K562 (cell line): Measurements from ENCODE around the gene PIEZO2. TPM values are rescaled to one million over a fixed set of nuclear protein-coding genes. Genes with fewer than 3 reads are reported as not detected.

Experiments
- ATAC-seq: fragments of 200-7000 bp; cut with Tn5 transposase; 3 replicates; pipeline ENCODE4 v1.9.1; 2020; ENCODE audit warnings: moderate library complexity
- BruUV-seq: library from RNA; stranded (reverse); fragments of 400-500 nt; replicated peaks from 2 replicates; lab custom pipeline; 2021; lab: Mats Ljungman, UMichigan
- CTCF ChIA-PET: fragments of 300-600 bp; formaldehyde crosslinking; extraction: SDS; loops from one replicate; lab custom pipeline; 2021; ENCODE audit warnings: low intra/inter-chr PET ratio; lab: Yijun Ruan, JAX
- POLR2A ChIA-PET: fragments of 300-600, 350-650 bp; sonication (Branson Sonifier 250); formaldehyde crosslinking; extraction: SDS; loops from one replicate; lab custom pipeline; 2021; ENCODE audit warnings: antibody characterized with exemption, inconsistent platforms; lab: Yijun Ruan, JAX
- DNase-seq, 4 experiments: peaks; one replicate each; pipeline versions ENCODE4 v3.0.0 to v3.0.0-alpha.2; 2011 to 2018; ENCODE audit warnings: low spot score in 3 of 4, mixed read lengths in 3 of 4; ENCODE audit errors: extremely low read depth in 1 of 4
- FAIRE-seq: peaks from 2 replicates; lab custom pipeline; 2011; peaks lifted over from hg19 to GRCh38; lab: Jason Lieb, UNC
- H2AFZ ChIP-seq: 2 replicates; pipeline ENCODE4 v1.6.0; 2011; ENCODE audit warnings: low read depth, low read length, control low read depth, inconsistent platforms
- H3K27ac ChIP-seq: fragments of 200-600 bp; 3 replicates; pipeline ENCODE4 v1.8.0; 2011; ENCODE audit warnings: low read depth, mild to moderate bottlenecking, control low read depth, inconsistent platforms, low read length, moderate library complexity, mixed read lengths; ENCODE audit errors: extremely low read depth
- H3K27me3 ChIP-seq, 2 experiments: fragments of 300-600 bp in 1 of 2; 2 replicates in 1 of 2; 3 replicates in 1 of 2; pipeline versions ENCODE4 v1.6.0 to v1.8.0; 2011; ENCODE audit warnings: inconsistent platforms in 2 of 2, low read length in 2 of 2, mild to moderate bottlenecking in 1 of 2, mixed read lengths in 1 of 2, moderate library complexity in 1 of 2; ENCODE audit not compliant: control insufficient read depth in 2 of 2, insufficient read depth in 2 of 2
- H3K36me3 ChIP-seq: fragments of 300-600 bp; 3 replicates; pipeline ENCODE4 v1.8.0; 2011; ENCODE audit warnings: mild to moderate bottlenecking, low read length, inconsistent platforms; ENCODE audit not compliant: control insufficient read depth, insufficient read depth
- H3K4me1 ChIP-seq, 2 experiments: fragments of 200-600 bp in 1 of 2; replicated peaks in 1 of 2; 2 replicates in 1 of 2; 3 replicates in 1 of 2; pipeline versions ENCODE4 v1.5.1 to v1.8.0; 2011; ENCODE audit warnings: inconsistent platforms in 2 of 2, low read length in 2 of 2, mild to moderate bottlenecking in 1 of 2, mixed read lengths in 1 of 2, moderate library complexity in 1 of 2; ENCODE audit not compliant: control insufficient read depth in 2 of 2, insufficient read depth in 2 of 2
- H3K4me2 ChIP-seq: 2 replicates; pipeline ENCODE4 v1.6.1; 2011; ENCODE audit warnings: low read length, control low read depth, inconsistent platforms, mixed read lengths; ENCODE audit not compliant: insufficient read depth
- H3K4me3 ChIP-seq: fragments of 200-600 bp; sonication (generic), shearing (Covaris generic); 2 replicates; pipeline ENCODE4 v1.5.1; 2016; ENCODE audit warnings: control low read depth, inconsistent platforms
- H3K79me2 ChIP-seq: fragments of 200-600 bp; 3 replicates; pipeline ENCODE4 v1.8.0; 2011; ENCODE audit warnings: low read length, inconsistent platforms; ENCODE audit not compliant: control insufficient read depth, insufficient read depth
- H3K9ac ChIP-seq, 2 experiments: 2 replicates each; pipeline versions ENCODE4 v1.6.0 to v1.6.1; 2011; ENCODE audit warnings: low read depth in 2 of 2, low read length in 2 of 2, control low read depth in 1 of 2, inconsistent platforms in 1 of 2, mild to moderate bottlenecking in 1 of 2, mixed read lengths in 1 of 2; ENCODE audit not compliant: insufficient read depth in 1 of 2
- H3K9me1 ChIP-seq: one replicate; pipeline ENCODE4 v1.6.0; 2011; ENCODE audit warnings: inconsistent platforms, mild to moderate bottlenecking, low read length, moderate library complexity; ENCODE audit not compliant: control insufficient read depth, insufficient read depth
- H3K9me3 ChIP-seq: replicated peaks from 2 replicates; pipeline ENCODE4 v1.5.1; 2011; ENCODE audit warnings: low read depth, low read length, inconsistent platforms; ENCODE audit not compliant: control insufficient read depth, insufficient read depth
- H4K20me1 ChIP-seq: replicated peaks from 2 replicates; pipeline ENCODE4 v1.6.1; 2011; ENCODE audit warnings: low read length, inconsistent platforms, mixed read lengths; ENCODE audit not compliant: control insufficient read depth, insufficient read depth
- CHD1 ChIP-seq: fragments of 200-600 bp; sonication (generic); IDR thresholded peaks from one replicate; pipeline ENCODE4 v1.6.1; 2012; ENCODE audit warnings: mild to moderate bottlenecking, moderate library complexity, low read length, inconsistent platforms
- GABPA ChIP-seq: fragments of 200-800 bp; sonication (Bioruptor generic); conservative IDR thresholded peaks from 2 replicates; pipeline ENCODE4 v1.6.1; 2016; ENCODE audit warnings: low read depth, missing genetic modification characterization, missing compliant biosample characterization
- GTF2A2 ChIP-seq: IDR thresholded peaks from 2 replicates; pipeline ENCODE4 v1.6.1; 2016; ENCODE audit warnings: mild to moderate bottlenecking, missing genetic modification characterization, missing compliant biosample characterization
- ILF3 ChIP-seq: fragments of 450-650 bp; IDR thresholded peaks from 2 replicates; pipeline ENCODE4 v1.6.1; 2018; ENCODE audit warnings: antibody characterized with exemption, mild to moderate bottlenecking, moderate library complexity, borderline replicate concordance
- POLR3A ChIP-seq: IDR thresholded peaks from 2 replicates; pipeline ENCODE4 v1.6.1; 2011; ENCODE audit warnings: borderline replicate concordance, mild to moderate bottlenecking, moderate library complexity; ENCODE audit not compliant: insufficient read length, insufficient read depth; ENCODE audit errors: extremely low read depth
- SETDB1 ChIP-seq: IDR thresholded peaks from one replicate; pipeline ENCODE4 v1.6.1; 2012; ENCODE audit warnings: low read length, control low read depth, inconsistent platforms
- TEAD4 ChIP-seq, 2 experiments: sonication (generic) in 1 of 2; formaldehyde crosslinking in 1 of 2; IDR thresholded peaks; 2 replicates each; pipeline versions ENCODE4 v1.6.1 to v1.8.0; 2012 to 2022; ENCODE audit warnings: borderline replicate concordance in 1 of 2, inconsistent platforms in 1 of 2, low read length in 1 of 2, mild to moderate bottlenecking in 1 of 2, missing genetic modification reagents in 1 of 2
- WGBS: fragments of 100-300 bp; shearing (Covaris generic); methylation state at CpG from one replicate; pipeline ENCODE4 v1.1.6; 2016; ENCODE audit warnings: low coverage, mixed read lengths; ENCODE audit not compliant: insufficient coverage; ENCODE audit errors: missing lambda C conversion rate; 5-methylcytosine and 5-hydroxymethylcytosine counted together
- in situ Hi-C: fragments of 300-500 bp; cut with MboI; formaldehyde crosslinking; loops from 4 replicates; pipeline ENCODE4 v1.15.0; 2018; ENCODE audit warnings: inconsistent platforms, mixed read lengths
- intact Hi-C: fragments of 100-400 bp; cut with micrococcal nuclease; formaldehyde crosslinking; loops from 2 replicates; pipeline ENCODE4 v1.14.2; 2022
- polyA plus RNA-seq, 8 experiments: library from polyadenylated mRNA; depleted of rRNA in 4 of 8; stranded (reverse) in 5 of 8; unstranded in 3 of 8; fragments of >200 nt; fragmentation: Nextera tagmentation in 2 of 8; fragmentation: Illumina TruSeq in 1 of 8; extraction: Ambion mirVana in 2 of 8; extraction: Trizol in 1 of 8; gene quantifications; 2 replicates each; pipeline versions ENCODE4 v1.2.1 to v1.2.3, GENCODE V29; 2011 to 2014; ENCODE audit warnings: inconsistent platforms in 1 of 8, missing spikeins in 1 of 8
- total RNA-seq, 7 experiments: library from RNA; depleted of rRNA in 6 of 7; stranded (reverse); fragments of >200 nt in 6 of 7; fragmentation: Illumina TruSeq in 2 of 7; extraction: Trizol in 2 of 7; gene quantifications; 2 replicates each; pipeline versions ENCODE4 v1.2.1 to v1.2.3, GENCODE V29; 2011 to 2021; ENCODE audit warnings: low replicate concordance in 1 of 7
- TF ChIP-seq, protein P1 (sequence below): fragments of 250-450 bp; sonication (Bioruptor Pico); IDR thresholded peaks from 2 replicates; pipeline ENCODE4 v1.5.0; 2021; ENCODE audit warnings: mild to moderate bottlenecking, moderate library complexity
- TF ChIP-seq, protein P2 (sequence below), 2 experiments: fragments of 450-650 bp; conservative IDR thresholded peaks; 2 replicates each; pipeline ENCODE4 v1.6.1; 2017; ENCODE audit warnings: mild to moderate bottlenecking in 2 of 2, moderate library complexity in 2 of 2

Gene PIEZO2
- total and polyA plus RNA-seq, 9 of the 15 experiments (the other 6 are each of a cell fraction or from before 2014, with no cell fraction given) = 0.54 to 4.1 (median 2.0) TPM

- H3K79me2 ChIP-seq = no peaks in the 10 kb centered on the region
- intact Hi-C loops = loop anchor here (5.0 kb wide), 1 partner anchor 256 kb away; no protein-coding TSS in a partner anchor
- 0% methylated on average over 7 of the region's 7 CpGs for WGBS
- no peaks in the 10 kb centered on the region for H3K36me3 ChIP-seq
- H3K27ac ChIP-seq = no peak overlapping the region
- no peak for DNase-seq
- H4K20me1 ChIP-seq = no peaks in the 10 kb centered on the region; the same call in none of the 2 replicates
- H3K9me1 ChIP-seq = no peaks in the 10 kb centered on the region
- TF ChIP-seq, protein P1, sequence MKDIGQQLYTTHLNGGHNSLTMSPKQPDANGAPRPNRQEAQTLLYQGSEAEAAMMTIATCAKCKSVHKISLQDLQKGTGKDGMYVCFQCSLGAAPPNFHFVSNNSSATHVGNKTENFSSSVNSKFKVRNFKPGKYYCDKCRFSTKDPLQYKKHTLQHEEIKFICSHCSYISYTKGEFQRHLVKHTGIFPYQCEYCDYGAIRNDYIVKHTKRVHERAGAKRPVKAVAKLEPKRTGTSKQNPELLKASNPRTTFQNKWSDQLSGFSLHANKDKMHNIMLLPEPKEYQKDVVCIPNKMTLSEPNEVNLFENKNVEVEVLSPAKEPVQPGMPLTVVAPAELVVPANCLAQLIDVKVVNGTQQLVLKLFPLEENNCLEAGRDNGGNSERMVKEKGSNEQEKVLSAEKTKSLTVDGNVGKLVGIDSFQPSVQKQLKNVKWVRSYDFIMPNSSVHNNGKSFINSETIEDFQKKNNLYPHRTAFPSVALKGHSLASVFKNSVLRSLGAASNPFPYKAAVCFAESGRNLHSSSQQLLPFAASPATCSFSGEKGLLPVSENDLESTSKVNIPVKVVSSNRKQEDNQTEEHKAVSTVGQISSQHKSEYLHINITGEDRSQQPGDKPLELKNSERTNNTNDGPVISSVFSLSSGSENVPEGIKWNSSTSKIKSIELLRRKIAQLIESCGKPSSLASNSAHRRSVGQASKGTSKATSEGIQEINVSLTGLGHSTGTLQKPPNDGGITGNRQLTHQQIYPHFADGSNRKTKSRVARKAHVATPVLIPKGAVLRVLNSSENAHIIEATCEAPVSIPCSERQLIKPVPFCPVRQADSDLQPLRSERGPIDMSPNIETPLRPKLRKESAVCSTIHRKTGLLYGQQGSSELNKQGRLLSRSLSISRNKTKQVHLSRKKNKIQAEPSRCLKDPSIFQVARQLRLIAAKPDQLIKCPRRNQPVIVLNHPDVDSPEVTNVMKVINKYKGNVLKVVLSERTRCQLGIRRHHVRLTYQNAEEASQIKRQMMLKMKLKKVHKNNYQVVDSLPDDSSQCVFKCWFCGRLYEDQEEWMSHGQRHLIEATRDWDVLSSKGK (CRISPR knock-in tag) = no peak
- TF ChIP-seq POLR3A = no peak
- no peak for TF ChIP-seq GABPA (tag)
- TF ChIP-seq GTF2A2 (tag) = no peak
- no peak for TF ChIP-seq CHD1
- no peak for TF ChIP-seq TEAD4 (IDR thresholded peaks at IDR 0.05; ENCODE audit: low read length)
- TF ChIP-seq TEAD4 (CRISPR knock-in tag; IDR thresholded peaks at IDR 0.05; ENCODE audit: borderline replicate concordance) = no peak
- TF ChIP-seq ILF3 = no peak
- TF ChIP-seq, protein P2, sequence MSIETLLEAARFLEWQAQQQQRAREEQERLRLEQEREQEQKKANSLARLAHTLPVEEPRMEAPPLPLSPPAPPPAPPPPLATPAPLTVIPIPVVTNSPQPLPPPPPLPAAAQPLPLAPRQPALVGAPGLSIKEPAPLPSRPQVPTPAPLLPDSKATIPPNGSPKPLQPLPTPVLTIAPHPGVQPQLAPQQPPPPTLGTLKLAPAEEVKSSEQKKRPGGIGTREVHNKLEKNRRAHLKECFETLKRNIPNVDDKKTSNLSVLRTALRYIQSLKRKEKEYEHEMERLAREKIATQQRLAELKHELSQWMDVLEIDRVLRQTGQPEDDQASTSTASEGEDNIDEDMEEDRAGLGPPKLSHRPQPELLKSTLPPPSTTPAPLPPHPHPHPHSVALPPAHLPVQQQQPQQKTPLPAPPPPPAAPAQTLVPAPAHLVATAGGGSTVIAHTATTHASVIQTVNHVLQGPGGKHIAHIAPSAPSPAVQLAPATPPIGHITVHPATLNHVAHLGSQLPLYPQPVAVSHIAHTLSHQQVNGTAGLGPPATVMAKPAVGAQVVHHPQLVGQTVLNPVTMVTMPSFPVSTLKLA (conservative IDR thresholded peaks at IDR 0.05) = no peak
- TF ChIP-seq SETDB1 = no peak
- in situ Hi-C loops = no loop called here
- ChIA-PET CTCF (no interaction called here), POLR2A (no interaction called here)
- H3K9me3 ChIP-seq = no peaks in the 10 kb centered on the region
- H3K4me3 ChIP-seq = no peak overlapping the region
- ATAC-seq = no peak
- no peak overlapping the region for H2AFZ ChIP-seq
- no peak for FAIRE-seq
- no peak overlapping the region for H3K4me2 ChIP-seq
- no peak overlapping the region for H3K9ac ChIP-seq
- no peaks in the 10 kb centered on the region; a peak in 1 of 5 replicates for H3K27me3 ChIP-seq
- no TSS peak for BruUV-seq
- H3K4me1 ChIP-seq = no peaks in the 10 kb centered on the region
These were observed 105.7 kb downstream of the PIEZO2 start for GRCh38 chr18:11043694-11044093.
